Large intestine (tissue), 3 donors: ENCODE measurements around the gene INHBC. TPM values are rescaled to one million over a fixed set of nuclear protein-coding genes. Genes with fewer than 3 reads are reported as not detected.
"Not testable (repeated sequence)": the region's sequence is repeated elsewhere in the genome, so short reads cannot be mapped to it uniquely, and the experiment has no call there.

Experiments used
- DNase-seq, 2 donors: peaks; one replicate each; pipeline versions ENCODE4 v3.0.0 to v3.0.0-alpha.2; 2013
- H3K27ac ChIP-seq: one replicate; pipeline ENCODE4 v1.5.1; 2013; ENCODE audit warnings: low read length
- H3K27me3 ChIP-seq: 2 replicates; pipeline ENCODE4 v1.6.1; 2013; ENCODE audit warnings: low read length; ENCODE audit not compliant: control insufficient read depth, insufficient read depth
- H3K36me3 ChIP-seq: 2 replicates; pipeline ENCODE4 v1.6.1; 2013; ENCODE audit warnings: low read length; ENCODE audit not compliant: control insufficient read depth, insufficient read depth
- H3K4me1 ChIP-seq: one replicate; pipeline ENCODE4 v1.6.1; 2013; ENCODE audit warnings: low read length; ENCODE audit not compliant: control insufficient read depth, insufficient read depth
- H3K4me3 ChIP-seq: one replicate; pipeline ENCODE4 v1.5.1; 2013; ENCODE audit warnings: low read length
- H3K9me3 ChIP-seq: one replicate; pipeline ENCODE4 v1.6.1; 2013; ENCODE audit warnings: mild to moderate bottlenecking, low read depth, low read length, moderate library complexity; ENCODE audit not compliant: control insufficient read depth
- WGBS: methylation state at CpG from one replicate; pipeline ENCODE4 v1.1.5; 2013; ENCODE audit warnings: low lambda C conversion rate; ENCODE audit not compliant: insufficient coverage; 5-methylcytosine and 5-hydroxymethylcytosine counted together
- polyA plus RNA-seq: library from polyadenylated mRNA; unstranded; fragments of 120-200 nt; gene quantifications from one replicate; pipeline ENCODE4 v1.2.1, GENCODE V29; 2013

Gene INHBC
- polyA plus RNA-seq, 1 donor = 0.40 TPM

- no peaks in the 10 kb centered on the region for H3K27me3 ChIP-seq
- H3K4me1 ChIP-seq = no peaks in the 10 kb centered on the region
- no peaks in the 10 kb centered on the region for H3K9me3 ChIP-seq
- DNase-seq = no peak
- H3K36me3 ChIP-seq = no peaks in the 10 kb centered on the region
- H3K27ac ChIP-seq = no peak overlapping the region
- WGBS = no CpG with 5 or more reads among the region's 1 CpG
- H3K4me3 ChIP-seq = no peak overlapping the region
These were observed 7.4 kb downstream of the INHBC start for GRCh38 chr12:57441846-57442427.

- H3K4me3 ChIP-seq, H3K4me1 ChIP-seq, H3K36me3 ChIP-seq, H3K27me3 ChIP-seq, DNase-seq, H3K27ac ChIP-seq, H3K9me3 ChIP-seq: not testable (repeated sequence)
- 77% methylated on average over 3 of the region's 6 CpGs for WGBS
These were observed 9.8 kb downstream of the INHBC start for GRCh38 chr12:57444337-57444736.

- no peaks in the 10 kb centered on the region for H3K27me3 ChIP-seq
- no peak for DNase-seq
- WGBS = no CpG with 5 or more reads among the region's 5 CpGs
- no peaks in the 10 kb centered on the region for H3K9me3 ChIP-seq
- no peak overlapping the region for H3K27ac ChIP-seq
- no peaks in the 10 kb centered on the region for H3K36me3 ChIP-seq
- no peak overlapping the region for H3K4me3 ChIP-seq
- no peaks in the 10 kb centered on the region for H3K4me1 ChIP-seq
These were observed 10.2 kb downstream of the INHBC start for GRCh38 chr12:57444744-57445143.

GRCh38 chr12:57446292-57446960 lies 11.8 kb downstream of the INHBC start:
- Histone ChIP-seq H3K4me1 (peaks cover 14% of the 10 kb centered on the region), H3K36me3 (no peaks in the 10 kb centered on the region), H3K27ac (no peak overlapping the region), H3K4me3 (no peak overlapping the region), H3K27me3 (no peaks in the 10 kb centered on the region), H3K9me3 (no peaks in the 10 kb centered on the region)
- no peak for DNase-seq
- 95% methylated on average over 3 of the region's 6 CpGs for WGBS

- Histone ChIP-seq H3K4me3 (no peak overlapping the region), H3K27me3 (no peaks in the 10 kb centered on the region), H3K4me1 (peaks cover 27% of the 10 kb centered on the region), H3K9me3 (no peaks in the 10 kb centered on the region), H3K27ac (no peak overlapping the region), H3K36me3 (no peaks in the 10 kb centered on the region)
- no CpG with 5 or more reads among the region's 2 CpGs for WGBS
- DNase-seq = no peak
These were observed 14.1 kb downstream of the INHBC start for GRCh38 chr12:57448669-57449068.

- Histone ChIP-seq H3K27me3 (no peaks in the 10 kb centered on the region), H3K27ac (no peak overlapping the region), H3K4me1 (peaks cover 32% of the 10 kb centered on the region), H3K4me3 (no peak overlapping the region), H3K9me3 (no peaks in the 10 kb centered on the region), H3K36me3 (no peaks in the 10 kb centered on the region)
- no peak for DNase-seq
- no CpG with 5 or more reads among the region's 7 CpGs for WGBS
These were observed 14.8 kb downstream of the INHBC start for GRCh38 chr12:57449375-57449774.

GRCh38 chr12:57450057-57450456 lies 15.5 kb downstream of the INHBC start:
- Histone ChIP-seq H3K27ac (peak overlapping the region; percentile 63), H3K27me3 (no peaks in the 10 kb centered on the region), H3K36me3 (no peaks in the 10 kb centered on the region), H3K4me3 (no peak overlapping the region), H3K4me1 (peaks cover 38% of the 10 kb centered on the region), H3K9me3 (no peaks in the 10 kb centered on the region)
- DNase-seq = peak in 1 of 2 donors; percentile 5
- WGBS = no CpG with 5 or more reads among the region's 3 CpGs

GRCh38 chr12:57451233-57451778 lies 16.7 kb downstream of the INHBC start:
- H3K27me3 ChIP-seq = no peaks in the 10 kb centered on the region
- H3K27ac ChIP-seq = peak overlapping the region; percentile 63
- H3K36me3 ChIP-seq = no peaks in the 10 kb centered on the region
- no peak overlapping the region for H3K4me3 ChIP-seq
- no peaks in the 10 kb centered on the region for H3K9me3 ChIP-seq
- peak; percentile 58 to 84 for DNase-seq
- H3K4me1 ChIP-seq = peaks cover 49% of the 10 kb centered on the region
- no CpG with 5 or more reads among the region's 6 CpGs for WGBS

GRCh38 chr12:57452181-57452936 lies 17.8 kb downstream of the INHBC start:
- no CpG with 5 or more reads among the region's 9 CpGs for WGBS
- Histone ChIP-seq H3K27ac (peak overlapping the region; percentile 84), H3K4me1 (peaks cover 49% of the 10 kb centered on the region), H3K27me3 (no peaks in the 10 kb centered on the region), H3K9me3 (no peaks in the 10 kb centered on the region), H3K36me3 (no peaks in the 10 kb centered on the region), H3K4me3 (no peak overlapping the region)
- peak; percentile 86 to 89 for DNase-seq

- no peak overlapping the region for H3K4me3 ChIP-seq
- H3K27me3 ChIP-seq = no peaks in the 10 kb centered on the region
- peak; percentile 65 to 73 for DNase-seq
- no CpG with 5 or more reads among the region's 7 CpGs for WGBS
- H3K27ac ChIP-seq = peak overlapping the region; percentile 84
- H3K36me3 ChIP-seq = no peaks in the 10 kb centered on the region
- no peaks in the 10 kb centered on the region for H3K9me3 ChIP-seq
- H3K4me1 ChIP-seq = peaks cover 49% of the 10 kb centered on the region
These were observed 18.4 kb downstream of the INHBC start for GRCh38 chr12:57452937-57453509.
